Vagina (tissue), 2 donors: Measurements from ENCODE around the gene C1R.

Source experiments
- CTCF ChIP-seq, 3 experiments: fragments of 450-650 bp in 2 of 3; fragments of 200-600 bp in 1 of 3; sonication (generic) in 1 of 3; IDR thresholded peaks; one replicate each; pipeline ENCODE4 v1.5.1; 2017 to 2019; ENCODE audit warnings: antibody characterized with exemption in 3 of 3, mild to moderate bottlenecking in 2 of 3, moderate library complexity in 2 of 3
- POLR2A ChIP-seq, 2 donors: fragments of 450-650 bp; IDR thresholded peaks; one replicate each; pipeline ENCODE4 v1.6.1; 2017; ENCODE audit warnings: antibody characterized with exemption in 2 of 2, mild to moderate bottlenecking in 2 of 2, moderate library complexity in 2 of 2
- POLR2AphosphoS5 ChIP-seq, 2 donors: sonication (generic); formaldehyde crosslinking; IDR thresholded peaks; one replicate each; pipeline ENCODE4 v1.9.0; 2017; ENCODE audit warnings: antibody characterized with exemption in 2 of 2, mild to moderate bottlenecking in 2 of 2, low read depth in 1 of 2; ENCODE audit not compliant: insufficient read depth in 1 of 2

GRCh38 chr12:7128681-7129286, 36.5 kb upstream of the C1R start, which contains the start of gene RBP5:
- TF ChIP-seq CTCF (IDR thresholded peaks at IDR 0.05): no peak
- no peak for TF ChIP-seq POLR2AphosphoS5 (IDR thresholded peaks at IDR 0.05; ENCODE audit: insufficient read depth in 1 of 2, low read depth in 1 of 2)
- no peak for TF ChIP-seq POLR2A (IDR thresholded peaks at IDR 0.05)
